Measurements from ENCODE around the gene SAMD4B.

DNA sequence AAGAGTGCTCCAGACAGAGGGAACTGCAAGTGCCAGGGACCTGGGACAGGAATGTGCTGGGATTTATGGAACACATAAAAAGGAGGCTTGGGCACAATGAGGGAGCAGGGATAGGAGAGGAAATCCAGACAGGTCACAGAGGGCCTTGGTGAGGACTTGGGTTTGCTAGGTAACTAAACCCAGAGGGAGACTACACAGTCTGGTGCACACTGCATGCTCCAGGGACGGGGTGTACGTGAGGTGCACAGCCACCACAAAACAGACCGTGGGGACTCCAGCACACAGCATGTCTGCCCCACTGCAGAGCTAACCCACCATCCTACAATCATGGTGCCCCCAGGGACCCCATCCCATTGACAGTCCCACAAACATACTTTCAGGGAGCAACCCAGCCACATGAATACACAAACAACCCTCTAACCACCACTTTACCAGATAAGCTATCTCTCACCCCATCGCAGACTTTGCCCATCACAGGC, 58.9 kb downstream of the SAMD4B start:
- TF ChIP-seq MAX (IDR thresholded peaks at IDR 0.05) (no peak), POLR2AphosphoS5 (IDR thresholded peaks at IDR 0.05; ENCODE audit: low read depth, low read length) (no peak; the same call in 1 of the 2 replicates), KDM4A (IDR thresholded peaks at IDR 0.05; ENCODE audit: low read depth, low read length, severe bottlenecking) (no peak), RAD21 (IDR thresholded peaks at IDR 0.05 in 1 of 2, conservative IDR thresholded peaks at IDR 0.05 in 1 of 2; ENCODE audit: low read depth in 2 of 2, low read length in 2 of 2) (no peak), SIN3A (conservative IDR thresholded peaks at IDR 0.05 in 1 of 2, IDR thresholded peaks at IDR 0.05 in 1 of 2; ENCODE audit: low read depth in 1 of 2, low read length in 2 of 2) (no peak), EP300 (IDR thresholded peaks at IDR 0.05; ENCODE audit: borderline replicate concordance in 1 of 2, low read depth in 2 of 2, low read length in 2 of 2) (no peak), EZH2 (IDR thresholded peaks at IDR 0.05; ENCODE audit: low read depth, low read length, severe bottlenecking) (no peak), GTF2F1 (IDR thresholded peaks at IDR 0.05; ENCODE audit: borderline replicate concordance, low read depth, low read length) (no peak), YY1 (IDR thresholded peaks at IDR 0.05; ENCODE audit: low read depth, low read length) (no peak), SP4 (IDR thresholded peaks at IDR 0.05; ENCODE audit: low read length) (no peak)
- TF ChIP-seq, protein P1, sequence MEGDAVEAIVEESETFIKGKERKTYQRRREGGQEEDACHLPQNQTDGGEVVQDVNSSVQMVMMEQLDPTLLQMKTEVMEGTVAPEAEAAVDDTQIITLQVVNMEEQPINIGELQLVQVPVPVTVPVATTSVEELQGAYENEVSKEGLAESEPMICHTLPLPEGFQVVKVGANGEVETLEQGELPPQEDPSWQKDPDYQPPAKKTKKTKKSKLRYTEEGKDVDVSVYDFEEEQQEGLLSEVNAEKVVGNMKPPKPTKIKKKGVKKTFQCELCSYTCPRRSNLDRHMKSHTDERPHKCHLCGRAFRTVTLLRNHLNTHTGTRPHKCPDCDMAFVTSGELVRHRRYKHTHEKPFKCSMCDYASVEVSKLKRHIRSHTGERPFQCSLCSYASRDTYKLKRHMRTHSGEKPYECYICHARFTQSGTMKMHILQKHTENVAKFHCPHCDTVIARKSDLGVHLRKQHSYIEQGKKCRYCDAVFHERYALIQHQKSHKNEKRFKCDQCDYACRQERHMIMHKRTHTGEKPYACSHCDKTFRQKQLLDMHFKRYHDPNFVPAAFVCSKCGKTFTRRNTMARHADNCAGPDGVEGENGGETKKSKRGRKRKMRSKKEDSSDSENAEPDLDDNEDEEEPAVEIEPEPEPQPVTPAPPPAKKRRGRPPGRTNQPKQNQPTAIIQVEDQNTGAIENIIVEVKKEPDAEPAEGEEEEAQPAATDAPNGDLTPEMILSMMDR (IDR thresholded peaks at IDR 0.05; ENCODE audit: control extremely low read depth in 1 of 3, insufficient read depth in 1 of 3, low read depth in 1 of 3, low read length in 3 of 3): no peak
- TF ChIP-seq, protein P2, sequence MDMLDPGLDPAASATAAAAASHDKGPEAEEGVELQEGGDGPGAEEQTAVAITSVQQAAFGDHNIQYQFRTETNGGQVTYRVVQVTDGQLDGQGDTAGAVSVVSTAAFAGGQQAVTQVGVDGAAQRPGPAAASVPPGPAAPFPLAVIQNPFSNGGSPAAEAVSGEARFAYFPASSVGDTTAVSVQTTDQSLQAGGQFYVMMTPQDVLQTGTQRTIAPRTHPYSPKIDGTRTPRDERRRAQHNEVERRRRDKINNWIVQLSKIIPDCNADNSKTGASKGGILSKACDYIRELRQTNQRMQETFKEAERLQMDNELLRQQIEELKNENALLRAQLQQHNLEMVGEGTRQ (IDR thresholded peaks at IDR 0.05; ENCODE audit: low read length): no peak

Data from H1 (cell line).